CD4-positive, CD25-positive, alpha-beta regulatory T cell (primary cell): Measurements from ENCODE around the gene ATP1A2. TPM values are rescaled to one million over a fixed set of nuclear protein-coding genes. Genes with fewer than 3 reads are reported as not detected.

Experiments used
- ATAC-seq, 2 donors: fragments of 150-1000 bp; cut with Tn5 transposase; one replicate each; pipeline ENCODE4 v1.10.0; 2021; ENCODE audit warnings: low read depth in 2 of 2, moderate number of reproducible peaks in 2 of 2, moderate library complexity in 1 of 2
- DNase-seq, 3 donors: peaks; one replicate each; pipeline versions ENCODE4 v3.0.0 to v3.0.0-alpha.2; 2012 to 2022; ENCODE audit warnings: mixed read lengths in 1 of 3
- H3K27ac ChIP-seq: one replicate; pipeline ENCODE4 v1.7.0; 2013; ENCODE audit warnings: mild to moderate bottlenecking, low read length; ENCODE audit not compliant: insufficient read depth, poor library complexity, severe bottlenecking
- H3K27me3 ChIP-seq: one replicate; pipeline ENCODE4 v1.7.0; 2013; ENCODE audit warnings: low read length; ENCODE audit not compliant: control insufficient read depth, insufficient read depth
- H3K36me3 ChIP-seq: one replicate; pipeline ENCODE4 v1.7.0; 2013; ENCODE audit warnings: mild to moderate bottlenecking, low read length, moderate library complexity; ENCODE audit not compliant: control insufficient read depth, insufficient read depth
- H3K4me1 ChIP-seq: 2 replicates; pipeline ENCODE4 v1.7.0; 2013; ENCODE audit warnings: mild to moderate bottlenecking, low read length; ENCODE audit not compliant: insufficient read depth, control insufficient read depth, poor library complexity, severe bottlenecking
- H3K4me3 ChIP-seq: one replicate; pipeline ENCODE4 v1.7.0; 2013; ENCODE audit warnings: low read depth, mild to moderate bottlenecking, low read length, moderate library complexity
- H3K9me3 ChIP-seq, 2 experiments: 1 replicate in 1 of 2; 2 replicates in 1 of 2; pipeline ENCODE4 v1.7.0; 2013; ENCODE audit warnings: low read length in 2 of 2, mild to moderate bottlenecking in 1 of 2, moderate library complexity in 1 of 2; ENCODE audit not compliant: control insufficient read depth in 2 of 2
- H3K27ac Mint-ChIP-seq, 3 donors: one replicate each; pipeline ENCODE4 v1.8.0; 2020 to 2022; ENCODE audit warnings: mild to moderate bottlenecking in 3 of 3, mixed read lengths in 3 of 3, moderate library complexity in 2 of 3
- H3K27me3 Mint-ChIP-seq: one replicate; pipeline ENCODE4 v1.8.0; 2022; ENCODE audit warnings: mild to moderate bottlenecking, mixed read lengths
- H3K36me3 Mint-ChIP-seq: one replicate; pipeline ENCODE4 v1.8.0; 2020; ENCODE audit warnings: mixed read lengths
- H3K4me1 Mint-ChIP-seq, 4 donors: one replicate each; pipeline ENCODE4 v1.8.0; 2020 to 2022; ENCODE audit warnings: mixed read lengths in 4 of 4, mild to moderate bottlenecking in 1 of 4
- H3K4me3 Mint-ChIP-seq, 4 donors: one replicate each; pipeline ENCODE4 v1.8.0; 2020 to 2022; ENCODE audit warnings: mild to moderate bottlenecking in 4 of 4, mixed read lengths in 4 of 4, moderate library complexity in 3 of 4
- H3K9me3 Mint-ChIP-seq, 7 donors: one replicate each; pipeline ENCODE4 v1.8.0; 2020 to 2022; ENCODE audit warnings: mixed read lengths in 7 of 7, mild to moderate bottlenecking in 3 of 7, moderate library complexity in 2 of 7
- polyA plus RNA-seq, 4 donors: library from polyadenylated mRNA; unstranded; fragments of 300-500 nt; fragmentation: Illumina TruSeq; gene quantifications; one replicate each; pipeline ENCODE4 v1.2.3, GENCODE V29; 2021
- total RNA-seq: library from RNA; stranded (reverse); gene quantifications from one replicate; pipeline ENCODE4 v1.2.3, GENCODE V29; 2022

Gene ATP1A2
- total and polyA plus RNA-seq, 5 donors from 2014 or later, result not detected

DNA sequence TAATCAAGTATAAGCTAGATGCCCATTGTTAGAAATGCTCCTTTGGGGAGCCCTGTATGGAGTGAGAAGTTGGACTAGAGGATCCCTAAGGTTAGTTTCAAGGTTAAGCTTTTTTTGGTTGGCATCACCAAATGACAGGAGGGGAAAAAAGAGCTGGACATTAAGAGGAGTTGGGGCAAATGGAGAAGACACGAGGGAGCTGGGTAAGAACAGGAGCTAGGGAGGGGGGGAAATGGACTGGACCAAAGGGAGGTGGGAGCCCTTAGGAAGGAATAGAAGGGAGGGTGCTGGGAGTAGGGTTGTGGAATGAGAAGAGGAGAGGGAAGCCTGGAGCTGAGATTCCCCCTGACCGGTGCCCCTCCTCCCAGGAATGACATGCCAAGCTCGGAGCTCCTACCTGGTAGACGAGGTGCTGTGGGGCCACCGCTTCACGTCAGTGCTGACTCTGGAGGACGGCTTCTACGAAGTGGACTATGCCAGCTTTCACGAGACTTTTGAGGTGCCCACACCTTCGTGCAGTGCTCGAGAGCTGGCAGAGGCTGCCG, 28.4 kb upstream of the ATP1A2 start:
- Histone ChIP-seq H3K27ac (no peak overlapping the region), H3K36me3 (peaks cover 41% of the 10 kb centered on the region), H3K4me1 (peaks cover 11% of the 10 kb centered on the region), H3K9me3 (no peaks in the 10 kb centered on the region), H3K4me3 (no peak overlapping the region), H3K27me3 (peaks cover 4% of the 10 kb centered on the region)
- ATAC-seq (no peak), DNase-seq (no peak)
- H3K4me1 Mint-ChIP-seq, result peaks cover 0 to 34% (median 14%) of the 10 kb centered on the region in 4 donors
- peak overlapping the region in 1 of 3 donors; percentile 12 for H3K27ac Mint-ChIP-seq
- H3K4me3 Mint-ChIP-seq, result no peak overlapping the region
- H3K36me3 Mint-ChIP-seq, result peaks cover 37% of the 10 kb centered on the region
- no peaks in the 10 kb centered on the region for H3K9me3 Mint-ChIP-seq
- peaks cover 13% of the 10 kb centered on the region for H3K27me3 Mint-ChIP-seq

DNA sequence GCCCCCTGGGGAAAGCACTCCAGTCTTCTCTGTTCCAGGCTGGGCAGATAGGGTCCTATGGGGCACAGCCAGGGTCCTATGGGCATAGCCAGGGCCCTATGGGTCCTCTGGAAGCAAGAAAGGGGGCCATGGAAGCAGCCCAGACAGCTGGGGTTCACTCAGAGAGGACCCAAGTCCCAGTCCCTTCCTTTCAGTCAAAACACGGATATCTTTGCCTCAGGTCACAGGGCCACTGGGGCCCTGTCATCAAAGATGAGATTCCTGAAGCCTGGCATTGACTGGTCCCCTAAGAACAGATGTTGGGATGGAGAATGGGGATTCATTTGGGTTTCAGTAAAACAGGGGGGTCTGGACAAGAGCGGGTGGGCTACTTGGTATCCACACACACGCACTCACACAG, 25.7 kb upstream of the ATP1A2 start:
- no peak for ATAC-seq
- Mint-ChIP-seq H3K9me3 (no peaks in the 10 kb centered on the region), H3K4me1 (peaks cover 0 to 42% (median 14%) of the 10 kb centered on the region in 4 donors), H3K36me3 (peaks cover 41% of the 10 kb centered on the region), H3K27ac (no peak overlapping the region), H3K4me3 (no peak overlapping the region), H3K27me3 (peaks cover 4% of the 10 kb centered on the region)
- Histone ChIP-seq H3K4me3 (no peak overlapping the region), H3K4me1 (no peaks in the 10 kb centered on the region), H3K27ac (no peak overlapping the region), H3K36me3 (peaks cover 66% of the 10 kb centered on the region), H3K9me3 (no peaks in the 10 kb centered on the region), H3K27me3 (no peaks in the 10 kb centered on the region)
- no peak for DNase-seq

DNA sequence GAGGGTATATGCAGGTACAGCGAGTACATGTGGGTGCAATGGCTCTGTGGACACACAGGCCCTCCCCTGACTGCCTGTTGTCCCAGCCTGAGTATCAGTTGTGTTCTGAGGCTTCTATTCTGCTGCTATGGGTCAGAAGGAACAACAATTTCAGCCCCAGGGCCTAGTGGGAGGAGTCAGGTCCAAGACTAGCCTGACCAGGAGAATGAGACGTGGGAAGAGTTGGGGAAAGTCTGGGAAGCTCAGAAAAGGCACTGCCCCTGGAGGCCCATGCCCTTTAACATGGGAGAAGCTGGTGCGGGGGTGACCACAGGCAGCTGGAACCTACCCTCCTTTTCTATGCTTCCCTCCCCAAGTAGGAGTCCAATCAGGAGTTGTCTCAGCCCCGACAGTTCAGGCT, 24.8 kb upstream of the ATP1A2 start:
- Mint-ChIP-seq H3K4me1 (peaks cover 0 to 42% (median 11%) of the 10 kb centered on the region in 4 donors), H3K27me3 (peaks cover 4% of the 10 kb centered on the region), H3K9me3 (no peaks in the 10 kb centered on the region), H3K36me3 (peaks cover 36% of the 10 kb centered on the region), H3K27ac (peak overlapping the region in 2 of 3 donors; percentile 55 to 73), H3K4me3 (no peak overlapping the region)
- H3K9me3 ChIP-seq, result no peaks in the 10 kb centered on the region
- DNase-seq (no peak), ATAC-seq (no peak)
- H3K36me3 ChIP-seq, result peaks cover 71% of the 10 kb centered on the region
- H3K4me1 ChIP-seq, result peaks cover 6% of the 10 kb centered on the region
- no peaks in the 10 kb centered on the region for H3K27me3 ChIP-seq
- H3K4me3 ChIP-seq, result no peak overlapping the region
- H3K27ac ChIP-seq, result no peak overlapping the region

DNA sequence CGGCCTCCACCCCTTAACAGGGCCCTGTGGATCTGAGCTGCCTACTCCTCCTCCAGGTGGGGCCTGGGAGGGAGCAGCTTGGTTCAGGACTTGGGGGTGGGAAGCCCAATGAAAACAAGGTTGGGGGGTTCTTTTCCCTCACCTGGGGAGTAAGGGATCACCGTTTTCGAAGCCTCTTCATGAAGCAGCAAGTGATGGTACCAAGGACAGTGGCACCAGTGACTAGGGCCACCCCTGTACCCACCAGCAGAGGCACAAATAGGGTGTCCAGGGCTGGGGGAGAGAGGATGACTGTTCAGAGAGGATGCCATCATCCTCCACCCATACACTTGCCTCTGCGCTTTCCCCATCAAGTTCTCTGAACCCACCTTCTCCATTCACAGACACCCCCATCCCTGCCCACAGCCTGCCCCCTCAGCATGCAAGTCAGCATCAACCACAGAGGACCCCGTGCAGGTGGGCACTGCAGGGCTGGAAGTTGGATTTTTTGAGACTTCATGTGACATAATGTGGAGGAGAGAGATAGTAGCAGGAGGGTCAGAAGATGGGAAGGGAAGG, 23.8 kb upstream of the ATP1A2 start:
- Mint-ChIP-seq H3K27me3 (no peaks in the 10 kb centered on the region), H3K4me1 (peaks cover 0 to 47% (median 18%) of the 10 kb centered on the region in 4 donors)

DNA sequence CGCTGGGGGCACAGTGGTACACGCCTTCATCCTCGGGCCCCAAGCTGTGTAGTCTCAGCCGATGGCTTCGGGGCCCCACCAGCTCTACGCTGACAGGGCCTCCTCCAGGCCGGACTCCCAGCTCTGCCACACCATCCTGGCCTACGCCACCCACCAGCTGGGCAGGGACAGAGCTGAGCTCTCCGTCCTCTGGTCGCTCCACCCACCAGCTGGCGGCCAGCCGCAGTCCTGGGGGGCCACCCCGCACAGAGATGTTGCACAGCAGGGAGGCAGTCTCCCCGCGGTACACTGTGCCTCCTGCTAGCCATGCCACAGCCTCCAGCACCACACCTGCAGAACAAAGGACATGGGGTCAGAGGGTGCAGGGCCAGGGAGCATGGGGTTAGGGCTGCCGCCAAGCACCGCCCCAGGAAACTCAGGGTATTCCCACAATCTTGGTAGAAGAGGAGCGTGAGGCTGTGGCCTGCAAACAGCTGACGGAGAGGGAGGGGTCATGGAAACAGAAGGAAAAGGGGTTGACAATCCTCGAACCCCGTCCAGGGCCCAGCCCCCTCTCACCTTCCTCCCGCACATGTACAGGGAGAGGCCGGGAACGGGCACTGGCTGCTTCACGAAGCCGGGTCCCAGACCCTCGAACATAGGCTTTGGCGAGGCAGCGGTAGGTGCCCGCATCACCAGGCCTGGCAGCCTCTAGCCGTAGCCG, 23.0 kb upstream of the ATP1A2 start:
- DNase-seq (no peak), ATAC-seq (no peak)
- Histone ChIP-seq H3K27ac (no peak overlapping the region), H3K36me3 (peaks cover 65% of the 10 kb centered on the region), H3K27me3 (no peaks in the 10 kb centered on the region), H3K4me1 (peaks cover 24% of the 10 kb centered on the region), H3K4me3 (no peak overlapping the region), H3K9me3 (no peaks in the 10 kb centered on the region)
- H3K9me3 Mint-ChIP-seq, result peaks cover 0 to under 1% (median 0%) of the 10 kb centered on the region in 7 donors
- H3K36me3 Mint-ChIP-seq, result peaks cover 23% of the 10 kb centered on the region
- no peak overlapping the region for H3K27ac Mint-ChIP-seq
- H3K4me1 Mint-ChIP-seq, result peaks cover 0 to 55% (median 24%) of the 10 kb centered on the region in 4 donors
- peak overlapping the region in 1 of 4 donors; percentile 61 for H3K4me3 Mint-ChIP-seq
- peaks cover 2% of the 10 kb centered on the region for H3K27me3 Mint-ChIP-seq

More for the DNA sequence above, 23.8 kb upstream of the ATP1A2 start:
- H3K27me3 ChIP-seq, result no peaks in the 10 kb centered on the region
- H3K9me3 ChIP-seq, result no peaks in the 10 kb centered on the region
- no peak overlapping the region for H3K27ac ChIP-seq
- Mint-ChIP-seq H3K9me3 (no peaks in the 10 kb centered on the region), H3K27ac (no peak overlapping the region), H3K36me3 (peaks cover 28% of the 10 kb centered on the region), H3K4me3 (no peak overlapping the region)
- DNase-seq, result no peak
- no peak overlapping the region for H3K4me3 ChIP-seq
- peaks cover 16% of the 10 kb centered on the region for H3K4me1 ChIP-seq
- peaks cover 69% of the 10 kb centered on the region for H3K36me3 ChIP-seq
- ATAC-seq, result no peak

DNA sequence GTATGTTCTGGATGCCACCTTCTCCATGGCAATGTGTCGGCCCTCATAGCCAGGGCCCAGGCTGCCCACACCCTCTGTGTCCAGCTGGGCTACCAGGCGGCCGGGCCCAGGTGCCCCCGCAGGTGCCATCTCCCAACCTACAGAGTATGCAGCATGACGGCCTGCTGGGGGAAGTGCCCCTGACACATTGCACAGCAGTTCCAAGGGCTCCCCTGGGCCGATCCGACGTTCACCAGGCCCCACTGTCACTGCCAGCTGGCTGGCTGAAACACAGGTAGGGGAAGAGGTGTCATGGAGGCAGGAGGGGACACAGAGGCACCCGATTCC, 22.5 kb upstream of the ATP1A2 start:
- no peak for ATAC-seq
- no peak for DNase-seq
- Mint-ChIP-seq H3K4me1 (peaks cover 0 to 58% (median 27%) of the 10 kb centered on the region in 4 donors), H3K36me3 (peaks cover 22% of the 10 kb centered on the region), H3K27ac (peak overlapping the region in 1 of 3 donors; percentile 42), H3K4me3 (no peak overlapping the region), H3K9me3 (peaks cover 0 to 2% (median 0%) of the 10 kb centered on the region in 7 donors), H3K27me3 (peaks cover 7% of the 10 kb centered on the region)
- Histone ChIP-seq H3K27ac (no peak overlapping the region), H3K4me3 (no peak overlapping the region), H3K4me1 (peaks cover 29% of the 10 kb centered on the region), H3K9me3 (no peaks in the 10 kb centered on the region), H3K36me3 (peaks cover 65% of the 10 kb centered on the region), H3K27me3 (no peaks in the 10 kb centered on the region)

DNA sequence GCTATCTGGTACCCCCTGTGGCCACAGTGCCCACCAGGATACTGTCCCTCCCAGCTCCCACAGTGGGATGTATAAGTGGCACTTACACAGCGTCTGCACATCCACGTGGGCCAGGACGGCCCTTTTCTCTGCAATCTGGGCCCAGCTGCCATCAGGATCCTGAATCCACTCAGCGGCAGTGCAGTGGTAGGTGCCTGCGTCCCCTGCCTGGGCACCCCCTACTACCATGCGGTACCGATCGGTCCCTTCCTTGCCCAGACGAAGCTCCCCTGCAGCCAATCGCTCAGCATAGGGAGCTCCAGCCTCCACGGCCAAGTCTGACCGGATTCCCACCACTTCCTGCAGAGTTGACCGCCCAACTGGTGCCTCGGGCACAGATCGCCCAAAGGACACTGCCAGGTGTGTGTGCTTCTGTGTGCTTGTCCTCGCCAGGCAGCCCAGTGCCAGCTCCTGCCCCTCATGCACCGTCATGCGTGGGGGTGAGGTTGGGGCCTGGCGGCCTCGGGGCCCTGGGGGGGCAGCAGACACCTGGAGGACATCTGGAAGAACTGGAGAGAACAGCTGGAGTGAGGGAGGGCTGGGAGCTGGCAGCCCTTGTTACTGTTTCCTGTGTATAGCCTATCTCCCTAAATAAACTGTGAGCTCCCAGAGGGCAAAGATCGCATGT, 21.8 kb upstream of the ATP1A2 start:
- Histone ChIP-seq H3K4me3 (no peak overlapping the region), H3K36me3 (peaks cover 59% of the 10 kb centered on the region), H3K27ac (no peak overlapping the region), H3K4me1 (peaks cover 31% of the 10 kb centered on the region), H3K9me3 (no peaks in the 10 kb centered on the region), H3K27me3 (no peaks in the 10 kb centered on the region)
- no peak for ATAC-seq
- Mint-ChIP-seq H3K9me3 (peaks cover 0 to 2% (median 0%) of the 10 kb centered on the region in 7 donors), H3K36me3 (peaks cover 14% of the 10 kb centered on the region), H3K4me3 (peak overlapping the region in 1 of 4 donors; percentile 22), H3K27me3 (peaks cover 7% of the 10 kb centered on the region), H3K27ac (peak overlapping the region in 1 of 3 donors; percentile 42), H3K4me1 (peaks cover 0 to 55% (median 27%) of the 10 kb centered on the region in 4 donors)
- no peak for DNase-seq
